Calu3 (cell line): Measurements from ENCODE around the gene BTRC. TPM values are rescaled to one million over a fixed set of nuclear protein-coding genes. Genes with fewer than 3 reads are reported as not detected.

Source experiments
- BruUV-seq: library from RNA; stranded (reverse); fragments of 400-500 nt; replicated peaks from 2 replicates; lab custom pipeline; 2021; lab: Mats Ljungman, UMichigan
- CTCF ChIA-PET: fragments of 300-600 bp; sonication (Branson Sonifier 250); formaldehyde crosslinking; loops from one replicate; lab custom pipeline; 2022; ENCODE audit warnings: antibody characterized with exemption; lab: Charles Lee
- DNase-seq: peaks from one replicate; pipeline ENCODE4 v3.0.0; 2022
- H3K27ac Mint-ChIP-seq: one replicate; pipeline ENCODE4 v1.8.0; 2022; ENCODE audit warnings: mixed read lengths; ENCODE audit not compliant: unreplicated experiment
- H3K27me3 Mint-ChIP-seq: one replicate; pipeline ENCODE4 v1.8.0; 2022; ENCODE audit warnings: mixed read lengths; ENCODE audit not compliant: unreplicated experiment
- H3K36me3 Mint-ChIP-seq: one replicate; pipeline ENCODE4 v1.8.0; 2022; ENCODE audit warnings: mild to moderate bottlenecking, moderate library complexity, mixed read lengths; ENCODE audit not compliant: insufficient read depth, unreplicated experiment
- H3K4me1 Mint-ChIP-seq: one replicate; pipeline ENCODE4 v1.8.0; 2022; ENCODE audit warnings: mild to moderate bottlenecking, low read depth, mixed read lengths; ENCODE audit not compliant: unreplicated experiment
- H3K4me3 Mint-ChIP-seq: one replicate; pipeline ENCODE4 v1.8.0; 2022; ENCODE audit warnings: mild to moderate bottlenecking, low read depth, moderate library complexity, mixed read lengths; ENCODE audit not compliant: unreplicated experiment
- H3K9me3 Mint-ChIP-seq: one replicate; pipeline ENCODE4 v1.8.0; 2022; ENCODE audit warnings: low read depth, mixed read lengths; ENCODE audit not compliant: unreplicated experiment
- CTCF ChIP-seq: fragments of 200-600 bp; IDR thresholded peaks from one replicate; pipeline ENCODE4 v1.8.0; 2022; ENCODE audit warnings: antibody characterized with exemption; ENCODE audit not compliant: unreplicated experiment
- intact Hi-C: fragments of 100-400 bp; cut with micrococcal nuclease; formaldehyde crosslinking; loops from one replicate; pipeline ENCODE4 v1.10.0; 2022; ENCODE audit not compliant: unreplicated experiment
- total RNA-seq: library from RNA; stranded (reverse); gene quantifications from 2 replicates; pipeline ENCODE4 v1.2.3, GENCODE V29; 2022

The BTRC gene
- total RNA-seq, 1 experiment from 2014 or later, result 7.9 TPM

- CTCF ChIA-PET, result no interaction called here
- Mint-ChIP-seq H3K27ac (no peak overlapping the region), H3K36me3 (no peaks in the 10 kb centered on the region), H3K4me1 (peaks cover 10% of the 10 kb centered on the region), H3K27me3 (no peaks in the 10 kb centered on the region), H3K9me3 (no peaks in the 10 kb centered on the region), H3K4me3 (no peak overlapping the region)
- intact Hi-C loops, result no loop called here
- no peak for DNase-seq
- TF ChIP-seq CTCF, result no peak
- BruUV-seq, result no TSS peak
Measured at GRCh38 chr10:101492814-101493213, 138.8 kb downstream of the BTRC start.

- no peaks in the 10 kb centered on the region for H3K9me3 Mint-ChIP-seq
- H3K4me1 Mint-ChIP-seq, result peaks cover 10% of the 10 kb centered on the region
- BruUV-seq, result no TSS peak
- no peaks in the 10 kb centered on the region for H3K27me3 Mint-ChIP-seq
- no peak overlapping the region for H3K4me3 Mint-ChIP-seq
- no peak overlapping the region for H3K27ac Mint-ChIP-seq
- CTCF ChIA-PET, result no interaction called here
- H3K36me3 Mint-ChIP-seq, result no peaks in the 10 kb centered on the region
- intact Hi-C loops, result no loop called here
- no peak for DNase-seq
- TF ChIP-seq CTCF, result no peak
Measured at GRCh38 chr10:101493249-101493648, 139.3 kb downstream of the BTRC start.

GRCh38 chr10:101493782-101494281 lies 139.9 kb downstream of the BTRC start:
- no peaks in the 10 kb centered on the region for H3K9me3 Mint-ChIP-seq
- CTCF ChIA-PET, result no interaction called here
- no peaks in the 10 kb centered on the region for H3K27me3 Mint-ChIP-seq
- BruUV-seq, result no TSS peak
- no peak overlapping the region for H3K4me3 Mint-ChIP-seq
- no peak for TF ChIP-seq CTCF
- no peak overlapping the region for H3K27ac Mint-ChIP-seq
- no peaks in the 10 kb centered on the region for H3K36me3 Mint-ChIP-seq
- no peak for DNase-seq
- intact Hi-C loops, result no loop called here
- H3K4me1 Mint-ChIP-seq, result peaks cover 10% of the 10 kb centered on the region

- CTCF ChIA-PET, result no interaction called here
- TF ChIP-seq CTCF, result no peak
- Mint-ChIP-seq H3K9me3 (no peaks in the 10 kb centered on the region), H3K4me3 (no peak overlapping the region), H3K4me1 (peaks cover 10% of the 10 kb centered on the region), H3K27me3 (no peaks in the 10 kb centered on the region), H3K36me3 (no peaks in the 10 kb centered on the region), H3K27ac (no peak overlapping the region)
- no TSS peak for BruUV-seq
- no peak for DNase-seq
- intact Hi-C loops, result no loop called here
Measured at GRCh38 chr10:101494650-101495049, 140.7 kb downstream of the BTRC start.
